GM21515 (cell line): ENCODE measurements around the gene DMAC2.
"Not testable (repeated sequence)": the region's sequence is repeated elsewhere in the genome, so short reads cannot be mapped to it uniquely, and the experiment has no call there.

ENCODE experiments used
- ATAC-seq: cut with Tn5 transposase; IDR thresholded peaks from one replicate; pipeline ENCODE4 v1.9.1; 2021; ENCODE audit not compliant: unreplicated experiment

DMAC2 gene

GRCh38 chr19:41424335-41425173, 15.2 kb downstream of the DMAC2 start:
- ATAC-seq, result no peak

- ATAC-seq, result no peak
These were observed 16.8 kb downstream of the DMAC2 start for GRCh38 chr19:41422955-41423354.

DNA sequence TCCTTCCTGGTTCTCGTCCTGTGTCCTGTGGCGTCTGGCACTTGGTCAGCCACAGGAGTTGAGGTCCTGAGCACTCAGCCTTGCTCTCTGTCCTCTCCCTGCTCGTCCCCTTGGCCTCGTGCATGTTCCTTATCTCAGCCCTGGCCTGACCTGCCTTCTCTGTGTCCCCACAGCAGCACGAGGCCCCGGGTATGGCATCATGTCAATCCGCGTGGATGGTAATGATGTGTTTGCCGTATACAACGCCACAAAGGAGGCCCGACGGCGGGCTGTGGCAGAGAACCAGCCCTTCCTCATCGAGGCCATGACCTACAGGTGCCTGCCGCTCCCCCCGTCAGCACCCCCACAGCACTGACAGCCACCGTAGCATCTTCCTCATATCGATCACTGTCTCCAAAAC, 17.3 kb downstream of the DMAC2 start:
- ATAC-seq, result no peak

DNA sequence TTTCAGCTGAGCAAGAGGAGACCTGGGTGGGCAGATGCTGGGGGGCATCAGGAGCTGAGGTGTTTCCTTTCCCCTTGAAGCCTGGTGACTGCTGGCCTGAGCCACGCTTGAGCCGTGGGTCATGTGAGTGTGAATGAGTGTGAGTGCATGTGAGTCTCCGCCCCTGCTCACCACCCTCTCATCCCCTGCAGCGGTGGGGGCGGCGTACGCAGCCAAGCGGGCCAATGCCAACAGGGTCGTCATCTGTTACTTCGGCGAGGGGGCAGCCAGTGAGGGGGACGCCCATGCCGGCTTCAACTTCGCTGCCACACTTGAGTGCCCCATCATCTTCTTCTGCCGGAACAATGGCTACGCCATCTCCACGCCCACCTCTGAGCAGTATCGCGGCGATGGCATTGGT, 17.7 kb downstream of the DMAC2 start:
- no peak for ATAC-seq

- no peak for ATAC-seq
These were observed 18.4 kb downstream of the DMAC2 start for GRCh38 chr19:41421314-41421713.

- ATAC-seq, result no peak
These were observed 19.4 kb downstream of the DMAC2 start for GRCh38 chr19:41420101-41420880.

- ATAC-seq, result no peak
These were observed 23.5 kb downstream of the DMAC2 start for GRCh38 chr19:41416194-41416674.

DNA sequence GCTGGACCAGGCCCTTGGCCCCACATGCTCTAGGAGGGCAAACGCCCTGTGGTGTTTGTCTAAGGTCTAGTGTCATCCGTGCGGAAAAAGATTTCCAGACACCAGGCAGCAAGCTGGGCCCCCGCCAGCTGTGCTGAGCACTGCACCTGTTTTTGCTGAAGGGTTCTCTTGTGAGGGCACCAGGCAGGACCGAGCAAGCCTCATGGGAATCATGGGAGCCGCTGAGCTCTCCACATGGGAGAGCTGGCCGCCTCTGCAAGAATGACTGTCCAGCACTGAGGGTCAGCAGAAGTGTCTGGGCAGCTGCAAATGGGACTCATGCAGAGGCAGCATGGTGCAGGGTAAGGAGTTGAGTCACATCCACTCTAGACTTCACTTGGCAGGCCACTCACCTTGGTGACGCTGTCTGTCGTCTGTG, 24.5 kb downstream of the DMAC2 start:
- ATAC-seq, result no peak

DNA sequence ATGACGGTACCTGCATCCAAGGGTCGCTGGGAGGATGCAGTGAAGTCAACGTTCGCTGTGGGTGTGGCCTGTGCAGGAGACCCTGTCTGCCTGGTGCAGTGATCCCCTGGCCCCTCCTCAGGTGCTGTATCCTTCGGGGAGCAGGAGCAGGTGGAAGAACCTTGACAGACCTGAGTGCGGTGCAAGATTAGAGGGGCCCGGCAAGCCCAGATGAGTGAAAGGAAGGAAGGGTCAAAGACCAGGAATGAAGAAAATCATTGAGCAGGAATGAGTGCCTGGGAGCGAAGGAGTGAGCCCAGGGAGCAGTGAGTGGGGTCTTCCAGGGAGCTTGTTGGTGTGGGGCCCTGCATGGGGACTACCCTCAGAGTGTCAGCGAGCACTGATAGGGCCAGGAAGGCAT, 25.3 kb downstream of the DMAC2 start:
- ATAC-seq, result no peak

GRCh38 chr19:41413947-41414346, 25.8 kb downstream of the DMAC2 start:
- no peak for ATAC-seq

- no peak for ATAC-seq
These were observed 26.8 kb downstream of the DMAC2 start for GRCh38 chr19:41412953-41413352.

DNA sequence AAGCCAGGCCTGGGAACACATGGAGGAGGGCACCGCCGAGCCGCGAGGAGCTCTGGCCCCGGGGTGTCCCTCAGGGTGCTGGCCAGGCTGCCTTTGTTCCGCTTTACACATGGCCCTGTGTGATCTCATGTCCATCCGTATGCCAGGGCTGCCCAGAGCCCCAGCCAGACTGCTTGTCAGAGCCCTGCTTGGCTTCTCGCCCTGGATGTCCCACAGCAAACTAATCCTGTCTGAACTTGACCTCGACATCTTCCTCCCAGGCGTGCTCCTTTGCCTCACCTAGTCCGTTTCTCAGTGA, 27.8 kb downstream of the DMAC2 start:
- ATAC-seq, result no peak

DNA sequence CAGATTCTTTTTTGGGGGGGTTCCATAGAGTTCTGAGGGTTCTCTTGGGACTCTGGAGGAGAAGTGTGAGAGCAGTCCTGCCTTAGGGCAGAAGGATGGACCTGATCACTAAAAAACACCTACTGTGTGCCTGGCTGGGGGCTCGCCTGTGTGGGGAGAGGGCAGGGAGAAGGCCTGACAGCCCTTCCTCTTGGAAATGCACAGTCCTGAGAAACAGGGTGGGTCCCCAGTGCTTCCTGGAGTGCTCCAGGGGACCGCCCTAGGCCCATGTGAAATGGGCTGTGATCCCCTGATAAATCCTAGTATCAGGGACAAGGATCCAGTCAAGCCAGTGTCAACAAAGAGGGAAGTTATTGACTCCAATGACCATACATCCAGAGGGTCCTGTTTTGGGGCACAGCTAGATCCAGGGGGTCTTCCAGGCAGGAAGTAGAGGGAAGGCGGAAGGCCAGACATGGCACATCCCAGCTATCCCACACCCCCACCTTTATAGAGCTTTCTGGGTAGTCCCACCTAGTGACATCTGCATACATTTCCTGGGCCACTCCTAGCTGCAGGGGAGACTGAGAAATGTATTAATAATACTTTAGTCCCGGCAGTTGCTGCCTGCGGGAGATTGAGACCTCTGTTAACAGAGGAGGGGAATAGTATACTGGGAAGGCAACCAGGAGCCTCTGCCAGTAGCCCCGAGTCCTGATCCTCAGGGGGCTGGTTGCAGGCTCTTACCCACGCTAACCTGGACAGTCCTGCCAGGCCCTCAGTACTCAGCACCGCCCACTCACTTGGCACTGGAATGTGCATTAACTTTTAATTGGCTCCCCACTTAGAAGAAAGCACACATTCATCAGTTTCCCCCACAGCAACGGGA, 28.4 kb downstream of the DMAC2 start:
- no peak for ATAC-seq

- ATAC-seq, result no peak
These were observed 29.2 kb downstream of the DMAC2 start for GRCh38 chr19:41410336-41411054.

DNA sequence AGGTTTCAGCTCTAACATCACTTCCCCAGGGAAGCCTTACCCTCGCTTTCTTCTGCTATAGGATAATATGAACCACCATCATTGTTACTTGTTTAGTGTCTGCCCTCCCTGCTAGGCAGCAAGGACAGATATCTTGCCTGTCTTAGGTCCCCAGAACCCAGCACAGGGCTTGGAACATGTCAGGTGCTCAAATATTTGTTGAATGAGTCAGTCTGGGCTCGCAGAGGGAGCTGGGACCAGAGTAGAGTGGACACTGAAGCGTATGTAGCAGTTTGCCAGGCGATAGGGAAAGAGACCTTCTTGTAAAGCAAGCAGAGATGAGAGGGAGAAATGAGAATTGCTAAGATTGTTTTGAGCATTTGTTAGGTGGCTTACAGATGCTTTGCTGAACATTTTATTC, 30.4 kb downstream of the DMAC2 start:
- ATAC-seq, result no peak

- ATAC-seq, result not testable (repeated sequence)
These were observed 30.9 kb downstream of the DMAC2 start for GRCh38 chr19:41408846-41409245.

DNA sequence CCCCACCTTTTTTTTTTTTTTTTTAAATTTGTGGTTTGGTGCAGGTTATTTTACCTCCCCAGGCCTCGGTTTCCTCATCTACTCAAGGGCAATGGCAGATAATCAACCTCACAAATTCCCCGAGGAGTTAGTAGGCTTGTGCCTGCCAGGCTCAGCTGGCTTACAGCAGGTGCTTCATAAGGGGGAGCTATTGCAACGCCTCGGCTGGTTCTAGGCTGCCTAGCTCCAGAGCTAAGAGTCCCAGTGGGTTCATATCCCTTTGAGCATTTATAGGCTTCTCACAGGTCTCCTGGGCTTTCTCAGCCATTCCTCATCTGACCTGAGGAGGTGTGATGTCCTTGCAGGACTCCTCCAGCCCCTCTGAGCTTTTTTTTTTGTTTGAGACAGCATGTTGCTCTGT, 31.5 kb downstream of the DMAC2 start:
- ATAC-seq, result no peak

- ATAC-seq, result no peak
These were observed 32.4 kb downstream of the DMAC2 start for GRCh38 chr19:41407271-41407670.

DNA sequence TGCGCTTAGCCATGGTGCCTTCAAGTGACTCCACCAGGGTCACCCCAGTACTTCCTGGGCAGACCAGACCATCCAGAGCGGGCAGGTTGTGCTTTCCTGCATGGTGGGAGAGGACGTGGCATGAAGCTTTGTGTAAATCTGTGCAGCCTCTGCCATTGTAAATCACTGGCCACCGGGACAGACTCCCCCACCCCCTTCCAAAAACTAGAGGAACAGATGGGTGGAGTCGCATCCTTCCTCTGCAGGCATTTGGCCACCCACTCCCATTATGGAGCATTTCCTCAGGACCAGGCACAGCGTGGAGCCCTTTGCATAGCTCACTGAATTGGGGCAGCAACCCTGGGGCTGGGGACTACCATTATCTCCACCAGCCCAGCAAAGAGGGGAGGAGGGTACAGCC, 33.9 kb downstream of the DMAC2 start:
- ATAC-seq, result no peak

GRCh38 chr19:41403181-41403970, 36.3 kb downstream of the DMAC2 start:
- no peak for ATAC-seq
